ENCODE data around the gene GRK1.

The GRK1 gene

GRCh38 chr13:113659337-113659736, 7.7 kb upstream of the GRK1 start:
- Histone ChIP-seq H3K4me1 (no peaks in the 10 kb centered on the region), H3K4me3 (ENCODE audit: low read depth, low read length) (no peak overlapping the region), H3K36me3 (no peaks in the 10 kb centered on the region), H3K9me3 (no peaks in the 10 kb centered on the region), H3K27me3 (no peaks in the 10 kb centered on the region)
- TF ChIP-seq CTCF (IDR thresholded peaks at IDR 0.05; ENCODE audit: low read depth, low read length), result no peak
- no peak for DNase-seq

DNA sequence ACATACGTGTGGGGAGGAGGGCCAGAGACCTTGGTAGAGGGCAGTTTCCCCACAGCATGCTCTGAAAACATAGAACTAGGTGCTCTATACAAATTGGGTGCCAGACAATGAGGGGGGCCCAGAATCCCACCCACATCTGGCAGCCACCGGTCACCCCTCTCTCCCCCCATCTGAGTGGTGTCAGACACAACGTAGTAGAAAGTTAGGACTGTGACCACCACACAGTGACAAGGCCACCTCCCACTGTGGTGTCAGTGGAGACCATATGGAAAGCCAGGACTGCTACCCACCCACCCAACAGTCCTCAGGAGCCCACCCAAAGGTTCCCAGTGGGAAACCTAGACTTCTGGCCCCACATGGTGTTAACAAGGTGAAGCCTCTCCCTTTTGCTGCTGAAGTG, 7.0 kb upstream of the GRK1 start:
- H3K4me1 ChIP-seq, result no peaks in the 10 kb centered on the region
- DNase-seq, result peak; percentile 3
- no peaks in the 10 kb centered on the region for H3K36me3 ChIP-seq
- no peak for TF ChIP-seq CTCF (IDR thresholded peaks at IDR 0.05; ENCODE audit: low read depth, low read length)
- H3K4me3 ChIP-seq (ENCODE audit: low read depth, low read length), result no peak overlapping the region
- no peaks in the 10 kb centered on the region for H3K9me3 ChIP-seq
- no peaks in the 10 kb centered on the region for H3K27me3 ChIP-seq

DNA sequence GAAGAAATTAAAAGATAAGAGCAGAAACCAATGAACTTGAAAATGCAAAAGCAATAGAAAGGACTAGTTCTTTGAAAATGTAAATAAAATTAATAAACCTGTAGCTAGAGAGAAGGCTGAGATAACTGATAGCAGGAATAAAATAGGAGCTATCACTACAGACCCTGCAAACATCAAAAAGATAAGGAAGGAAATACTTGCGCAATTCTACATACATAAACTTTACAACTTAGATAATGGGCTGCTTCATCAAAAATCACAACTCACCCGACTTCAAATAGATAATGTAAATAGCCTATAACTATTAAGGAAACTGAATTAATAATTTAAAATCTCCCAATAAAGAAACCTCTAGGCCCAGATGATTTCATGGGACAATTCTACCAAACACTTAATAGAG, 5.5 kb upstream of the GRK1 start:
- Histone ChIP-seq H3K4me1 (no peaks in the 10 kb centered on the region), H3K9me3 (no peaks in the 10 kb centered on the region), H3K36me3 (no peaks in the 10 kb centered on the region), H3K27me3 (no peaks in the 10 kb centered on the region), H3K4me3 (ENCODE audit: low read depth, low read length) (no peak overlapping the region)
- TF ChIP-seq CTCF (IDR thresholded peaks at IDR 0.05; ENCODE audit: low read depth, low read length), result no peak
- no peak for DNase-seq

DNA sequence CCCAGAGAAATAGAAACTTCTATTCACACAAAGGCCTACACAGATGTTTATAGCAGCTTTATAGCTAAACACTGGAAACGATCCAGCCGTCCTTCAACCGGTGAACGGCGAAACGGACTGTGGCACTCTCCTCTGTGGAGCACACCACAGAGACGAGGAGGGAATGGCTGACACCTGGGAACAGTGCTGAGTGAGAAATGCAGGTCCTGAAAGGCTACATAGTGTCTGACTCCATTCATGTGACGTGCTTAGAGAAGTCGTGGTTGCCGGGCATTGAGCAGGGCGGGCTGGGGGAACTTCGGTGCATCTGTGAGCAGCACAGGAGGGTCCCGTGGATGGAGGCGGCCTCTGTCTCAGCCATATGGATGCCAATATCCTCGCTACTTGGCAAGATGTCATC, 3.1 kb upstream of the GRK1 start:
- no peak for TF ChIP-seq CTCF (IDR thresholded peaks at IDR 0.05; ENCODE audit: low read depth, low read length)
- Histone ChIP-seq H3K27me3 (no peaks in the 10 kb centered on the region), H3K9me3 (no peaks in the 10 kb centered on the region), H3K36me3 (no peaks in the 10 kb centered on the region), H3K4me3 (ENCODE audit: low read depth, low read length) (no peak overlapping the region), H3K4me1 (no peaks in the 10 kb centered on the region)
- DNase-seq, result peak; percentile 12

DNA sequence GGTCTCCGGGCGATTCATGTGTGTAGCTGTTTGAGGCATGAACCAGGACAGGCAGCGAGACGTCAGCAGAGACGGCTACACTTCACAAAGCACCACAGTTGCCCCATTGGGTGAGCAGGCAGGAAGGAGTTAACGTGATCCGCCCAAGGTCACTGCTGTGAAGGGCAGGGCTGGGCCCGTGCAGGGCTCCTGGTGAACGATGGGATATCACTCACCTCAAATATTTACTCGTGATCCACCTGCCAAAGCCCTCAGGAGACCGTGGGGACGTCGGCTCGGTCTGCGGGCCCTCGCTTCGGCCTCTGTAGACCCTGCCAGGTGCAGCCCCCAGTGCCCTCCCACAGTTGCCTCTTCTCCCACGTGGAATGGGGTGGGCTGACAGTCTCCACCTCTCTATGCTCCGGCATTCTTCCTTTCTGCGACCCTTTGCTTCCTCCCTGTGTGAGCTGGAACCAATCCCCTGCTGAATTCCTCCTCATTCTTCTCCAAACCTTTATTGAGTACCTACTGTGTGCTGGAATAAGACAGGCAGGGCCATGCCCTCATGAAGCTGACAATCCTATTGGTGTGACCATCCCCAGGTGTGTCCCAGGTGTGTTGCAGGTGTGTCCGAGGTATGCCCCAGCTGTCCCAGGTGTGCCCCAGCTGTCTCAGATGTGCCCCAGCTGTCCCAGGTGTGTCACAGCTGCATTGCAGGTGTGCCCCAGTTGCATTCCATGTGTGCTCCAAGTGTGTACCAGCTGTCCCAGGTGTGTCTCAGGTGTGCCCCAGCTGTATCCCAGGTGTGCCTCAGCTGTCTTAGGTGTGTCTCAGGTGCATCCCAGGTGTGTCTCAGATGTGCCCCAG, 2.0 kb upstream of the GRK1 start:
- DNase-seq, result peak; percentile 8
- H3K36me3 ChIP-seq, result no peaks in the 10 kb centered on the region

More for the DNA sequence above, 2.0 kb upstream of the GRK1 start:
- no peak overlapping the region for H3K4me3 ChIP-seq (ENCODE audit: low read depth, low read length)
- H3K27me3 ChIP-seq, result no peaks in the 10 kb centered on the region
- no peaks in the 10 kb centered on the region for H3K9me3 ChIP-seq
- no peaks in the 10 kb centered on the region for H3K4me1 ChIP-seq
- TF ChIP-seq CTCF (IDR thresholded peaks at IDR 0.05; ENCODE audit: low read depth, low read length), result no peak
